Spleen (tissue), 11 donors: Measurements from ENCODE around the gene TNFRSF12A. TPM values are rescaled to one million over a fixed set of nuclear protein-coding genes. Genes with fewer than 3 reads are reported as not detected.

Source experiments
- DNase-seq: peaks from one replicate; pipeline ENCODE4 v3.0.0-alpha.2; 2020
- H3K27ac ChIP-seq, 8 donors: fragments of 200-600 bp; sonication (generic) in 7 of 8; 1 replicate in 4 of 8; 2 replicates in 4 of 8; pipeline versions ENCODE4 v1.5.0 to v1.8.0; 2016 to 2021; ENCODE audit warnings: inconsistent platforms in 4 of 8, mild to moderate bottlenecking in 4 of 8, moderate library complexity in 1 of 8
- H3K27me3 ChIP-seq, 7 donors: fragments of 200-600 bp; sonication (generic) in 6 of 7; replicated peaks in 1 of 7; 1 replicate in 4 of 7; 2 replicates in 3 of 7; pipeline versions ENCODE4 v1.5.0 to v1.8.0; 2016 to 2021; ENCODE audit warnings: inconsistent platforms in 3 of 7, mild to moderate bottlenecking in 1 of 7
- H3K36me3 ChIP-seq, 6 donors: fragments of 200-600 bp; sonication (generic) in 5 of 6; 1 replicate in 4 of 6; 2 replicates in 2 of 6; pipeline versions ENCODE4 v1.5.0 to v1.8.0; 2016 to 2021; ENCODE audit warnings: inconsistent platforms in 2 of 6
- H3K4me1 ChIP-seq, 6 donors: fragments of 200-600 bp; sonication (generic) in 5 of 6; 1 replicate in 3 of 6; 2 replicates in 3 of 6; pipeline versions ENCODE4 v1.5.0 to v1.8.0; 2016 to 2021; ENCODE audit warnings: inconsistent platforms in 3 of 6
- H3K4me3 ChIP-seq, 8 donors: fragments of 200-600 bp; sonication (generic) in 7 of 8; 1 replicate in 4 of 8; 2 replicates in 4 of 8; pipeline versions ENCODE4 v1.5.0 to v1.8.0; 2016 to 2021; ENCODE audit warnings: inconsistent platforms in 4 of 8, mild to moderate bottlenecking in 4 of 8, moderate library complexity in 2 of 8
- H3K9me3 ChIP-seq, 8 donors: fragments of 200-600 bp; sonication (generic) in 7 of 8; 1 replicate in 4 of 8; 2 replicates in 4 of 8; pipeline versions ENCODE4 v1.5.0 to v1.8.0; 2016 to 2021; ENCODE audit warnings: inconsistent platforms in 4 of 8
- CTCF ChIP-seq, 11 experiments: fragments of 200-600 bp in 7 of 11; fragments of 450-650 bp in 4 of 11; sonication (generic) in 4 of 11; IDR thresholded peaks in 8 of 11; conservative IDR thresholded peaks in 3 of 11; 1 replicate in 7 of 11; 2 replicates in 4 of 11; pipeline versions ENCODE4 v1.4.0 to v1.8.0; 2016 to 2021; ENCODE audit warnings: antibody characterized with exemption in 11 of 11, inconsistent platforms in 4 of 11, mild to moderate bottlenecking in 1 of 11
- POLR2A ChIP-seq, 3 donors: fragments of 450-650 bp; IDR thresholded peaks; one replicate each; pipeline ENCODE4 v1.5.1; 2017; ENCODE audit warnings: antibody characterized with exemption in 3 of 3, mild to moderate bottlenecking in 1 of 3
- POLR2AphosphoS5 ChIP-seq, 3 donors: sonication (generic); formaldehyde crosslinking; IDR thresholded peaks; one replicate each; pipeline ENCODE4 v1.5.1; 2017; ENCODE audit warnings: antibody characterized with exemption in 3 of 3
- WGBS, 5 donors: extraction: QIAGEN DNeasy Blood & Tissue Kit in 3 of 5; methylation state at CpG; one replicate each; pipeline versions ENCODE4 v1.1.5 to v1.1.7; 2013 to 2018; 5-methylcytosine and 5-hydroxymethylcytosine counted together
- intact Hi-C: fragments of 100-400 bp; cut with DNase I; formaldehyde crosslinking; loops from one replicate; pipeline ENCODE4 v1.15.0; 2023; ENCODE audit warnings: low total_unique reads
- polyA plus RNA-seq, 3 donors: library from polyadenylated mRNA; stranded (reverse); fragments of 200-250 nt; gene quantifications; one replicate each; pipeline ENCODE4 v1.2.1, GENCODE V29; 2013
- total RNA-seq, 7 donors: library from RNA; depleted of rRNA in 3 of 7; stranded (reverse); fragments of >200 nt in 3 of 7; fragmentation: NEBNext Ultra II Directional in 4 of 7; extraction: Animal tissue kit (Norgen Biotek cat#: 25700) in 4 of 7; gene quantifications; one replicate each; pipeline versions ENCODE4 v1.1.0 to v1.2.1, GENCODE V29; 2016 to 2021
- donor health status: healthy with polysubstance abuse.
- donor health status: DM: no; HTN: no; CAD: no; lungs with moderate emphysema.
- donor health status: DM: no; HTN: no; CAD: no.
- donor health status: Bipolar disorder and iron deficiency.
- donor health status: healthy.
- donor health status: DM: no; HTN: no; CAD: no.
- donor health status: DM: yes; HTN: yes; CAD: no.

TNFRSF12A gene
- total and polyA plus RNA-seq, 10 donors: 2.0 to 26.1 (median 8.0) TPM

DNA sequence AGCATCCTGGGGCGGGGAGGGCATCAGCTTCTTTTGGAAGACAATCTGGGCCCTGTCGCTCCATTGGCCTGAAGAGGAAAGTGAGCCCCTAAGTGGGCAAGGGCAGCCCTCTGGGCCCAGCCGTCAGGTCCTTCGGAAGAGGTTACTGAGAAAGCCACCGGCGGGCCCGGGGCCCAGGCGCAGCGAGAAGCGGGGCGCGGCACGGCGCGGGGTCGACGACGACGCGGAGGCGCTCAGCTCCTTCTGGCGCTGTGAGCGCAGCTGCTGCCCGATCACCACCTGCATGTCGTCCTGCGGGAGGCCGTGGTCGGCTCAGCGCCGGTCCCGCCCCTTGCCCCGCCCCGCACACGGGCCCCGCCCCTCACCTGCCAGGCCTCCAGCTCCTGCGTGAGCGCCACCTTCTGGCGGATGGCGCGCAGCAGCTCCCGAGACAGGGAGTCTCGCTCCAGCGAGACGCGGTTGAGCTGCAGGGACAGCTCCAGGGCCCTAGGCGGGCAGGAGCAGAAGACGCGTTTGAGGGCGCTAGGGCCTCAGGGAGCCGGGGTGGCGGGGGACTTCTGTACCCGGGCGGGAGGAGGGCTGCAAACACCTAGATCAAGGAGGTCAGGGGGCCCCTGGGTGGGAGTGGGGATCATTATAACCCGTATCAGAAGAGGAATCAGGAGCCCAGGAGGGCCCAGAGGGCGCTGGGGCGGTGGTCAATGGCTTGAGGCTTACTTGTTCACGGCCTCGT lies 8.0 kb downstream of the TNFRSF12A start:
- Histone ChIP-seq H3K27me3 (peaks cover 0 to 52% (median 44%) of the 10 kb centered on the region in 7 donors), H3K4me1 (peaks cover 16 to 77% (median 44%) of the 10 kb centered on the region in 6 donors), H3K27ac (peak overlapping the region in 3 of 8 donors; percentile 8 to 45 (median 39)), H3K36me3 (peaks cover 0 to 27% (median 18%) of the 10 kb centered on the region in 6 donors), H3K9me3 (no peaks in the 10 kb centered on the region), H3K4me3 (peak overlapping the region in 4 of 8 donors; percentile 13 to 36 (median 16))
- peak; percentile 98 for DNase-seq
- intact Hi-C loops: no loop called here
- TF ChIP-seq POLR2AphosphoS5 (IDR thresholded peaks at IDR 0.05) (peak; percentile 68 to 85 (median 76)), CTCF (IDR thresholded peaks at IDR 0.05 in 8 of 11, conservative IDR thresholded peaks at IDR 0.05 in 3 of 11) (peak; percentile 66 to 98 (median 94)), POLR2A (IDR thresholded peaks at IDR 0.05) (no peak)
- 8 to 23% (median 10%) methylated on average over 31 to 58 of the region's 58 CpGs for WGBS, 5 donors

DNA sequence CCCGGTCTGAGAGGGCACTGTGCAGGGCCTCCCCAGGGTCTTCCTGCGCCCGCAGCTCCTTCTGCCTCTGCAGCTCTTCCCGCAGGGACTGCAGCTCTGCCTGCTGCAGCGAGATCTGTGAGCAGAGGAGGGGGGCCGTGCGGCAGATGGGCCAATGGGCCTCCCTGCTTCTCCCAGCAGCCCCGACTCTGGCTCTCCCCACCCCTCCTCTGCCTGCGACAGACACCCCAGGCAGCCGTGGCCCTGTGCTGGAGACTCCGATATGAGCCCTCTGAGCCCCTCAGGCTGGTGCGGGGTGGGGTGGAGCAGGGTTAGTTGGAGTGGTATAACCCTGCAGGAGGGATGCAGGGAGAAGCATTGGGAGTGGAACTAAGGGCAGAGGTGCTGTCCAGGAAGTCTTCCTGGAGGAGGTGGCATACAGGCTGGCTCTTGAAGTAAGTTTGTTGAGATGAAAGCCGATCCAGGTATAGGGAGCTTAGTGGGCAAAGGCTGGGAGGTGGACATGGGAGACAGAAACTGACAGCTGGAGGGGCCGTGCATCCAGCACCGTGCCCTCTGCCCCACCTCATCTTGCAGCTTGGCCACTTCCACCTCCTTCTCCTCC lies 8.7 kb downstream of the TNFRSF12A start:
- Histone ChIP-seq H3K4me3 (no peak overlapping the region), H3K27me3 (peaks cover 0 to 58% (median 49%) of the 10 kb centered on the region in 7 donors), H3K4me1 (peaks cover 10 to 71% (median 38%) of the 10 kb centered on the region in 6 donors), H3K36me3 (peaks cover 0 to 27% (median 18%) of the 10 kb centered on the region in 6 donors), H3K27ac (peak overlapping the region in 1 of 8 donors; percentile 45), H3K9me3 (no peaks in the 10 kb centered on the region)
- DNase-seq: peak; percentile 80
- 28 to 53% (median 41%) methylated on average over 6 to 15 of the region's 15 CpGs for WGBS, 5 donors
- intact Hi-C loops: no loop called here
- TF ChIP-seq POLR2AphosphoS5 (IDR thresholded peaks at IDR 0.05): no peak
- TF ChIP-seq CTCF (IDR thresholded peaks at IDR 0.05 in 8 of 11, conservative IDR thresholded peaks at IDR 0.05 in 3 of 11): no peak
- TF ChIP-seq POLR2A (IDR thresholded peaks at IDR 0.05): no peak

GRCh38 chr16:3029491-3030221 lies 9.5 kb downstream of the TNFRSF12A start:
- peak; percentile 86 for DNase-seq
- peak overlapping the region in 4 of 8 donors; percentile 13 to 61 (median 17) for H3K4me3 ChIP-seq
- peaks cover 0 to 67% (median 50%) of the 10 kb centered on the region in 7 donors for H3K27me3 ChIP-seq
- no peaks in the 10 kb centered on the region for H3K9me3 ChIP-seq
- WGBS, 5 donors: 7 to 35% (median 10%) methylated on average over 12 to 59 of the region's 59 CpGs
- no peak overlapping the region for H3K27ac ChIP-seq
- intact Hi-C loops: no loop called here
- TF ChIP-seq POLR2AphosphoS5 (IDR thresholded peaks at IDR 0.05): peak in 1 of 3 donors; percentile 54
- TF ChIP-seq CTCF (IDR thresholded peaks at IDR 0.05 in 8 of 11, conservative IDR thresholded peaks at IDR 0.05 in 3 of 11): no peak
- H3K4me1 ChIP-seq: peaks cover 5 to 72% (median 33%) of the 10 kb centered on the region in 6 donors
- H3K36me3 ChIP-seq: peaks cover 0 to 27% (median 18%) of the 10 kb centered on the region in 6 donors
